Activated CD4-positive, alpha-beta T cell treated with anti-CD3 and anti-CD28 coated beads, Interleukin-2, amount 10 ng/mL, durations not matched to agents 7 days and 5 days (primary cell): ENCODE results near the gene NFKBIZ. TPM values are rescaled to one million over a fixed set of nuclear protein-coding genes. Genes with fewer than 3 reads are reported as not detected.
A peak's percentile ranks its signal among the peaks of the same experiment; 100 is the strongest.

Experiments used
- CTCF ChIA-PET: fragments of 350-600 bp; sonication (Branson Sonifier 250); formaldehyde crosslinking; loops from one replicate; lab custom pipeline; 2021; ENCODE audit warnings: antibody characterized with exemption; lab: Charles Lee
- POLR2A ChIA-PET: fragments of 350-600 bp; sonication (Branson Sonifier 250); formaldehyde crosslinking; loops from one replicate; lab custom pipeline; 2021; ENCODE audit warnings: antibody characterized with exemption; lab: Charles Lee
- DNase-seq: peaks from one replicate; pipeline ENCODE4 v3.0.0-alpha.2; 2020
- H3K27ac Mint-ChIP-seq: one replicate; pipeline ENCODE4 v1.8.0; 2021; ENCODE audit warnings: mild to moderate bottlenecking, moderate library complexity, mixed read lengths
- H3K27me3 Mint-ChIP-seq: one replicate; pipeline ENCODE4 v1.8.0; 2021; ENCODE audit warnings: mixed read lengths
- H3K36me3 Mint-ChIP-seq: one replicate; pipeline ENCODE4 v1.8.0; 2021; ENCODE audit warnings: low read depth, mixed read lengths
- H3K4me1 Mint-ChIP-seq: one replicate; pipeline ENCODE4 v1.8.0; 2021; ENCODE audit warnings: mixed read lengths
- H3K4me3 Mint-ChIP-seq: one replicate; pipeline ENCODE4 v1.8.0; 2021; ENCODE audit warnings: mild to moderate bottlenecking, moderate library complexity, mixed read lengths
- H3K9me3 Mint-ChIP-seq: one replicate; pipeline ENCODE4 v1.8.0; 2021; ENCODE audit warnings: mixed read lengths
- total RNA-seq, 2 experiments: library from RNA; stranded (reverse); gene quantifications; one replicate each; pipeline ENCODE4 v1.2.3, GENCODE V29; 2021

Gene NFKBIZ
- total RNA-seq, 2 experiments from 2014 or later: 33.7 to 37.7 TPM

- peaks cover 4% of the 10 kb centered on the region for H3K4me1 Mint-ChIP-seq
- no peaks in the 10 kb centered on the region for H3K27me3 Mint-ChIP-seq
- no peak overlapping the region for H3K27ac Mint-ChIP-seq
- peaks cover 9% of the 10 kb centered on the region for H3K9me3 Mint-ChIP-seq
- no peak for DNase-seq
- POLR2A ChIA-PET: no interaction called here
- H3K4me3 Mint-ChIP-seq: no peak overlapping the region
- H3K36me3 Mint-ChIP-seq: peaks cover 17% of the 10 kb centered on the region
- CTCF ChIA-PET: interaction anchor here (1.1 kb wide), 1 partner anchor 9 kb away, joined by 3 read pairs; no protein-coding TSS in a partner anchor
Measured at GRCh38 chr3:101842935-101843330, 6.4 kb upstream of the NFKBIZ start.

GRCh38 chr3:101845425-101845824 is 3.9 kb upstream of the NFKBIZ start:
- Mint-ChIP-seq H3K9me3 (peaks cover 9% of the 10 kb centered on the region), H3K27ac (no peak overlapping the region), H3K4me3 (no peak overlapping the region), H3K27me3 (no peaks in the 10 kb centered on the region), H3K4me1 (peaks cover 10% of the 10 kb centered on the region), H3K36me3 (peaks cover 24% of the 10 kb centered on the region)
- CTCF ChIA-PET: no interaction called here
- no peak for DNase-seq
- POLR2A ChIA-PET: no interaction called here

GRCh38 chr3:101846709-101847108 is 2.6 kb upstream of the NFKBIZ start:
- ChIA-PET CTCF (interaction anchor here (0.8 to 1.0 kb wide), 2 partner anchors 10 to 378 kb away, joined by 3 read pairs; no protein-coding TSS in a partner anchor), POLR2A (interaction anchor here (0.5 kb wide), 1 partner anchor 162 kb away, joined by 6 read pairs; no protein-coding TSS in a partner anchor)
- Mint-ChIP-seq H3K27ac (no peak overlapping the region), H3K9me3 (peaks cover 9% of the 10 kb centered on the region), H3K4me1 (peaks cover 19% of the 10 kb centered on the region), H3K4me3 (no peak overlapping the region), H3K36me3 (peaks cover 34% of the 10 kb centered on the region), H3K27me3 (no peaks in the 10 kb centered on the region)
- DNase-seq: no peak

GRCh38 chr3:101847328-101847727 is 2.0 kb upstream of the NFKBIZ start:
- H3K4me3 Mint-ChIP-seq: no peak overlapping the region
- ChIA-PET POLR2A (interaction anchor here (0.5 kb wide), 1 partner anchor 162 kb away, joined by 6 read pairs; no protein-coding TSS in a partner anchor), CTCF (interaction anchor here (1.0 kb wide), 1 partner anchor 9 kb away, joined by 3 read pairs; no protein-coding TSS in a partner anchor)
- DNase-seq: no peak
- H3K4me1 Mint-ChIP-seq: peaks cover 25% of the 10 kb centered on the region
- no peak overlapping the region for H3K27ac Mint-ChIP-seq
- H3K27me3 Mint-ChIP-seq: no peaks in the 10 kb centered on the region
- peaks cover 36% of the 10 kb centered on the region for H3K36me3 Mint-ChIP-seq
- H3K9me3 Mint-ChIP-seq: peaks cover 4% of the 10 kb centered on the region

- H3K4me1 Mint-ChIP-seq: peaks cover 35% of the 10 kb centered on the region
- no peak for DNase-seq
- H3K27ac Mint-ChIP-seq: peak overlapping the region; percentile 90
- peaks cover 2% of the 10 kb centered on the region for H3K9me3 Mint-ChIP-seq
- H3K4me3 Mint-ChIP-seq: peak overlapping the region; percentile 98
- H3K36me3 Mint-ChIP-seq: peaks cover 43% of the 10 kb centered on the region
- no peaks in the 10 kb centered on the region for H3K27me3 Mint-ChIP-seq
- POLR2A ChIA-PET: no interaction called here
- CTCF ChIA-PET: interaction anchor here (1.0 to 1.8 kb wide), 4 partner anchors 18 to 381 kb away, joined by 3 to 8 read pairs (median 4); no protein-coding TSS in a partner anchor
Measured at GRCh38 chr3:101848326-101848725, 988 bp upstream of the NFKBIZ start.

GRCh38 chr3:101849714-101850245 is 466 bp downstream of the NFKBIZ start:
- peaks cover 47% of the 10 kb centered on the region for H3K4me1 Mint-ChIP-seq

GRCh38 chr3:101850246-101851051 is 1.1 kb downstream of the NFKBIZ start:
- H3K9me3 Mint-ChIP-seq: peaks cover 2% of the 10 kb centered on the region
- H3K27ac Mint-ChIP-seq: peak overlapping the region; percentile 100
- peak; percentile 71 for DNase-seq
- peak overlapping the region; percentile 98 for H3K4me3 Mint-ChIP-seq
- H3K36me3 Mint-ChIP-seq: peaks cover 61% of the 10 kb centered on the region
- peaks cover 52% of the 10 kb centered on the region for H3K4me1 Mint-ChIP-seq
- CTCF ChIA-PET: interaction anchor here (0.8 to 1.8 kb wide), 4 partner anchors 17 to 264 kb away, joined by 3 to 8 read pairs (median 5); no protein-coding TSS in a partner anchor
- POLR2A ChIA-PET: interaction anchor here (0.9 to 1.1 kb wide), 3 partner anchors 23 to 332 kb away, joined by 4 read pairs; partner anchors contain the start of gene CEP97
- no peaks in the 10 kb centered on the region for H3K27me3 Mint-ChIP-seq

More at GRCh38 chr3:101849714-101850245, 466 bp downstream of the NFKBIZ start:
- peak overlapping the region; percentile 100 for H3K27ac Mint-ChIP-seq
- H3K36me3 Mint-ChIP-seq: peaks cover 55% of the 10 kb centered on the region
- no peaks in the 10 kb centered on the region for H3K27me3 Mint-ChIP-seq
- DNase-seq: peak; percentile 60
- peak overlapping the region; percentile 98 for H3K4me3 Mint-ChIP-seq
- peaks cover 2% of the 10 kb centered on the region for H3K9me3 Mint-ChIP-seq
- POLR2A ChIA-PET: interaction anchor here (0.7 to 1.1 kb wide), 5 partner anchors 13 to 331 kb away, joined by 3 to 4 read pairs (median 4); partner anchors contain the start of genes CEP97 and NXPE3
- CTCF ChIA-PET: interaction anchor here (0.8 to 1.8 kb wide), 6 partner anchors 17 to 376 kb away, joined by 3 to 8 read pairs (median 4); no protein-coding TSS in a partner anchor

GRCh38 chr3:101851072-101851770 is 1.9 kb downstream of the NFKBIZ start:
- POLR2A ChIA-PET: no interaction called here
- Mint-ChIP-seq H3K27me3 (no peaks in the 10 kb centered on the region), H3K27ac (peak overlapping the region; percentile 100), H3K9me3 (no peaks in the 10 kb centered on the region), H3K4me1 (peaks cover 55% of the 10 kb centered on the region), H3K4me3 (peak overlapping the region; percentile 98), H3K36me3 (peaks cover 64% of the 10 kb centered on the region)
- DNase-seq: no peak
- CTCF ChIA-PET: interaction anchor here (0.6 to 1.9 kb wide), 4 partner anchors 12 to 377 kb away, joined by 4 to 5 read pairs (median 4); no protein-coding TSS in a partner anchor

- peak overlapping the region; percentile 98 for H3K4me3 Mint-ChIP-seq
- DNase-seq: no peak
- peaks cover 73% of the 10 kb centered on the region for H3K36me3 Mint-ChIP-seq
- ChIA-PET CTCF (interaction anchor here (0.6 to 1.9 kb wide), 6 partner anchors 11 to 376 kb away, joined by 3 to 6 read pairs (median 4); no protein-coding TSS in a partner anchor), POLR2A (no interaction called here)
- peak overlapping the region; percentile 100 for H3K27ac Mint-ChIP-seq
- H3K4me1 Mint-ChIP-seq: peaks cover 58% of the 10 kb centered on the region
- no peaks in the 10 kb centered on the region for H3K9me3 Mint-ChIP-seq
- no peaks in the 10 kb centered on the region for H3K27me3 Mint-ChIP-seq
Measured at GRCh38 chr3:101851850-101852714, 2.8 kb downstream of the NFKBIZ start.

GRCh38 chr3:101852983-101853840 is 3.9 kb downstream of the NFKBIZ start:
- CTCF ChIA-PET: interaction anchor here (0.5 to 1.9 kb wide), 5 partner anchors 10 to 175 kb away, joined by 3 to 6 read pairs (median 4); no protein-coding TSS in a partner anchor
- H3K4me3 Mint-ChIP-seq: peak overlapping the region; percentile 29

More at GRCh38 chr3:101852983-101853840, 3.9 kb downstream of the NFKBIZ start:
- POLR2A ChIA-PET: no interaction called here
- no peaks in the 10 kb centered on the region for H3K9me3 Mint-ChIP-seq
- H3K36me3 Mint-ChIP-seq: peaks cover 77% of the 10 kb centered on the region
- no peak for DNase-seq
- H3K27me3 Mint-ChIP-seq: no peaks in the 10 kb centered on the region
- peaks cover 59% of the 10 kb centered on the region for H3K4me1 Mint-ChIP-seq
- H3K27ac Mint-ChIP-seq: no peak overlapping the region
